K562 (cell line): Measurements from ENCODE around the gene DAB1. TPM values are rescaled to one million over a fixed set of nuclear protein-coding genes. Genes with fewer than 3 reads are reported as not detected.

ENCODE experiments used
- ILK ChIP-seq: fragments of 450-650 bp; IDR thresholded peaks from 2 replicates; pipeline ENCODE4 v1.6.1; 2016; ENCODE audit warnings: missing genetic modification characterization, low read depth, mild to moderate bottlenecking, missing compliant biosample characterization, moderate library complexity, borderline replicate concordance
- POLR3G ChIP-seq: IDR thresholded peaks from 2 replicates; pipeline ENCODE4 v1.6.1; 2011; ENCODE audit not compliant: insufficient read length, insufficient replicate concordance; ENCODE audit errors: extremely low read depth
- TAL1 ChIP-seq: fragments of 450-650 bp; IDR thresholded peaks from 2 replicates; pipeline ENCODE4 v1.6.1; 2016; ENCODE audit warnings: mild to moderate bottlenecking
- polyA plus RNA-seq, 8 experiments: library from polyadenylated mRNA; depleted of rRNA in 4 of 8; stranded (reverse) in 5 of 8; unstranded in 3 of 8; fragments of >200 nt; fragmentation: Nextera tagmentation in 2 of 8; fragmentation: Illumina TruSeq in 1 of 8; extraction: Ambion mirVana in 2 of 8; extraction: Trizol in 1 of 8; gene quantifications; 2 replicates each; pipeline versions ENCODE4 v1.2.1 to v1.2.3, GENCODE V29; 2011 to 2014; ENCODE audit warnings: inconsistent platforms in 1 of 8, missing spikeins in 1 of 8
- total RNA-seq, 7 experiments: library from RNA; depleted of rRNA in 6 of 7; stranded (reverse); fragments of >200 nt in 6 of 7; fragmentation: Illumina TruSeq in 2 of 7; extraction: Trizol in 2 of 7; gene quantifications; 2 replicates each; pipeline versions ENCODE4 v1.2.1 to v1.2.3, GENCODE V29; 2011 to 2021; ENCODE audit warnings: low replicate concordance in 1 of 7
- TF ChIP-seq, protein P1 (sequence below), 2 experiments: fragments of 450-650 bp; IDR thresholded peaks; 2 replicates each; pipeline ENCODE4 v1.6.1; 2016; ENCODE audit warnings: mild to moderate bottlenecking in 2 of 2, borderline replicate concordance in 1 of 2, low read depth in 1 of 2, moderate library complexity in 1 of 2

The DAB1 gene
- total and polyA plus RNA-seq, 9 of the 15 experiments (the other 6 are each of a cell fraction or from before 2014, with no cell fraction given): not detected

DNA sequence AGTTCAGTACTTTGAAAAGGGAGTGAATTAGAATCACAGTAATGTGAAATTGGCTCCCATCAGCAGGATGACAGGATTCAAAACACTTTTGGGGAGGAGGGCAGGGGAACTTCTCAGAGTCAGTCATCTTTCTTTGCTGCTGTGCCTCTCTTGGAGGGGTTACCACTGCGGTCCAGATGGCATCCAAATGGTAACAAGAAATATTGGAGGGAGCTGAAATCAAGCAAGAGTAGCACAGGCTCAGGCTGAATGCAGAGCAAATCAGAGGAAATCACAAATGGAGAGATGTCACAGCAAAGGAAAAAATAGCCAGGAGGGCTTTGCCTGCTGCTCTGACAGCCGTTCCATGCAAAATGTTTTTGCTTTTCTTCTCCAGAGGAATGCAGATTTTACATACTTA, 383.0 kb downstream of the DAB1 start (continued):
- TF ChIP-seq, protein P1, sequence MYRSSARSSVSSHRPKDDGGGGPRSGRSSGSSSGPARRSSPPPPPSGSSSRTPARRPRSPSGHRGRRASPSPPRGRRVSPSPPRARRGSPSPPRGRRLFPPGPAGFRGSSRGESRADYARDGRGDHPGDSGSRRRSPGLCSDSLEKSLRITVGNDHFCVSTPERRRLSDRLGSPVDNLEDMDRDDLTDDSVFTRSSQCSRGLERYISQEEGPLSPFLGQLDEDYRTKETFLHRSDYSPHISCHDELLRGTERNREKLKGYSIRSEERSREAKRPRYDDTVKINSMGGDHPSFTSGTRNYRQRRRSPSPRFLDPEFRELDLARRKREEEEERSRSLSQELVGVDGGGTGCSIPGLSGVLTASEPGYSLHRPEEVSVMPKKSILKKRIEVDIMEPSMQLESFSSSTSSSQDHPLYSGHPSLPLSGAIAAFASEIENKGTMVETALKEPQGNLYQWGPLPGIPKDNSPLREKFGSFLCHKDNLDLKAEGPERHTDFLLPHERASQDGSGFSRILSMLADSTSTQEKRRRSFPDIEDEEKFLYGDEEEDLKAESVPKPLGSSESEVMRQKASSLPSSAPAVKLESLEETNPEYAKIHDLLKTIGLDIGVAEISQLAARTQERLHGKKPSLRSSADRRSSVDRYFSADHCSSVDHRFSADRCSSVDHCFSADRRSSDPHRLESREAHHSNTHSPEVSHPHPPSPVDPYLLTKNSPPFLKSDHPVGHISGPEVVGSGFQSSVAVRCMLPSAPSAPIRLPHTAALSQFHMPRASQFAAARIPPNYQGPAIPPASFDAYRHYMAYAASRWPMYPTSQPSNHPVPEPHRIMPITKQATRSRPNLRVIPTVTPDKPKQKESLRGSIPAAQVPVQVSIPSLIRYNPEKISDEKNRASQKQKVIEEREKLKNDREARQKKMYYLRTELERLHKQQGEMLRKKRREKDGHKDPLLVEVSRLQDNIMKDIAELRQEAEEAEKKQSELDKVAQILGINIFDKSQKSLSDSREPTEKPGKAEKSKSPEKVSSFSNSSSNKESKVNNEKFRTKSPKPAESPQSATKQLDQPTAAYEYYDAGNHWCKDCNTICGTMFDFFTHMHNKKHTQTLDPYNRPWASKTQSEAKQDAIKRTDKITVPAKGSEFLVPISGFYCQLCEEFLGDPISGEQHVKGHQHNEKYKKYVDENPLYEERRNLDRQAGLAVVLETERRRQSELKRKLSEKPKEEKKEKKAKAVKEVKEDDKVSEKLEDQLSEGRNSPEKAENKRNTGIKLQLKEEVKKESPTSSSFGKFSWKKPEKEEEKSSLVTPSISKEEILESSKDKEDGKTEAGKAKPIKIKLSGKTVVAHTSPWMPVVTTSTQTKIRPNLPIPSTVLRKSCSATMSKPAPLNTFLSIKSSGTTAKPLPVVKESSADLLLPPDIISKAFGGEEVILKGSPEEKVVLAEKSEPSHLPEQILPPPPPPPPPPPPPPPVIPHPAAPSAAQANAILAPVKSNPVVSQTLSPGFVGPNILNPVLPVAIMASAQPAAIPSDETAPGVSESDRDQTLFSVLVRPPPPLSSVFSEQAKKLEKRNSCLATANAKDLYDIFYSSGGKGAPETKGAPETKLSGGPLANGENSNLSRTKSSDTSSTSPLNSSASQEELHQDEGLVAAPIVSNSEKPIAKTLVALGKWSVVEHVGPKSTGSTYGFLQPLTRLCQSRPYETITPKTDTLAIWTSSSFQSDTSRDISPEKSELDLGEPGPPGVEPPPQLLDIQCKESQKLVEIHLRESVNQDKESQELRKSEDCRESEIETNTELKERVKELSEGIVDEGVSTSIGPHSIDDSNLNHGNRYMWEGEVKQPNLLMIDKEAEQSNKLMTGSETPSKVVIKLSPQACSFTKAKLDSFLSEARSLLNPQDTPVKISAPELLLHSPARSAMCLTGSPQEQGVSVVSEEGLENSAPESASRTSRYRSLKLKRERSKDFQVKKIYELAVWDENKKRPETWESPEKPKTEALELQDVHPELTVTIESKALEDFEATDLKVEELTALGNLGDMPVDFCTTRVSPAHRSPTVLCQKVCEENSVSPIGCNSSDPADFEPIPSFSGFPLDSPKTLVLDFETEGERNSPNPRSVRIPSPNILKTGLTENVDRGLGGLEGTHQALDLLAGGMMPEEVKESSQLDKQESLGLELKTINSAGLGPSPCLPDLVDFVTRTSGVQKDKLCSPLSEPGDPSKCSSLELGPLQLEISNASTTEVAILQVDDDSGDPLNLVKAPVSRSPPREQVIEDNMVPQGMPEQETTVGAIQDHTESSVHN (IDR thresholded peaks at IDR 0.05; ENCODE audit: borderline replicate concordance in 1 of 2, low read depth in 1 of 2): no peak
- TF ChIP-seq TAL1: no peak
- no peak for TF ChIP-seq ILK (tag)
- no peak for TF ChIP-seq POLR3G
